Measurements from ENCODE around the gene EFCAB6. TPM values are rescaled to one million over a fixed set of nuclear protein-coding genes. Genes with fewer than 3 reads are reported as not detected.

Gene EFCAB6
- total RNA-seq, 2 donors from 2014 or later, result 3.3 to 10.5 TPM

DNA sequence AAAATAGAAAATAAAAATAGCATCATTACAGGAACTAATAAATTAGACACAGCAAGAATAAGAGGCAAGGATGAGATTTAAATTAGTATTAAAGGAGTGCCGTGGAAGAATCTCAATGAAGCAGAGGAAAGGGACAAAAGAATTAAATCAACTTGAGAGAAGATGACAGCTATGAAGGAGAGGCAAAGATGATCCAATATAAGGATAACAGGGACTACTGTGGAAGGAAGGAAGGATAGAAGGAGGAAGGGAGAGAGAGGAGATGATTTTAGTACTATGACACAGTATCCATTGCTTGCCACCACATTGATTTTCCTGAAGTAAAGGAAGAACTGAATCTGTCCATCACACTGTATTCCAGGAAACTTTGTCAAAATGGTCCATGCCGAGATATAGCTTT is 98.0 kb downstream of the EFCAB6 start:
- WGBS, result 97% methylated on average over 2 of the region's 2 CpGs
- no peaks in the 10 kb centered on the region for H3K36me3 ChIP-seq
- H3K9me3 ChIP-seq, result no peaks in the 10 kb centered on the region
- no peak overlapping the region for H3K27ac ChIP-seq
- H3K4me1 ChIP-seq (replicated peaks), result no peaks in the 10 kb centered on the region
- TF ChIP-seq POLR2A (IDR thresholded peaks at IDR 0.05) (no peak), POLR2AphosphoS5 (IDR thresholded peaks at IDR 0.05) (no peak)
- TF ChIP-seq, protein P1, sequence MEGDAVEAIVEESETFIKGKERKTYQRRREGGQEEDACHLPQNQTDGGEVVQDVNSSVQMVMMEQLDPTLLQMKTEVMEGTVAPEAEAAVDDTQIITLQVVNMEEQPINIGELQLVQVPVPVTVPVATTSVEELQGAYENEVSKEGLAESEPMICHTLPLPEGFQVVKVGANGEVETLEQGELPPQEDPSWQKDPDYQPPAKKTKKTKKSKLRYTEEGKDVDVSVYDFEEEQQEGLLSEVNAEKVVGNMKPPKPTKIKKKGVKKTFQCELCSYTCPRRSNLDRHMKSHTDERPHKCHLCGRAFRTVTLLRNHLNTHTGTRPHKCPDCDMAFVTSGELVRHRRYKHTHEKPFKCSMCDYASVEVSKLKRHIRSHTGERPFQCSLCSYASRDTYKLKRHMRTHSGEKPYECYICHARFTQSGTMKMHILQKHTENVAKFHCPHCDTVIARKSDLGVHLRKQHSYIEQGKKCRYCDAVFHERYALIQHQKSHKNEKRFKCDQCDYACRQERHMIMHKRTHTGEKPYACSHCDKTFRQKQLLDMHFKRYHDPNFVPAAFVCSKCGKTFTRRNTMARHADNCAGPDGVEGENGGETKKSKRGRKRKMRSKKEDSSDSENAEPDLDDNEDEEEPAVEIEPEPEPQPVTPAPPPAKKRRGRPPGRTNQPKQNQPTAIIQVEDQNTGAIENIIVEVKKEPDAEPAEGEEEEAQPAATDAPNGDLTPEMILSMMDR (IDR thresholded peaks at IDR 0.05), result no peak
- no peaks in the 10 kb centered on the region for H3K27me3 ChIP-seq (replicated peaks; ENCODE audit: insufficient read depth)
- no peak for DNase-seq (ENCODE audit: low spot score)
- no peak overlapping the region for H3K4me3 ChIP-seq
- intact Hi-C loops (cut with DNase I), result no loop called here

DNA sequence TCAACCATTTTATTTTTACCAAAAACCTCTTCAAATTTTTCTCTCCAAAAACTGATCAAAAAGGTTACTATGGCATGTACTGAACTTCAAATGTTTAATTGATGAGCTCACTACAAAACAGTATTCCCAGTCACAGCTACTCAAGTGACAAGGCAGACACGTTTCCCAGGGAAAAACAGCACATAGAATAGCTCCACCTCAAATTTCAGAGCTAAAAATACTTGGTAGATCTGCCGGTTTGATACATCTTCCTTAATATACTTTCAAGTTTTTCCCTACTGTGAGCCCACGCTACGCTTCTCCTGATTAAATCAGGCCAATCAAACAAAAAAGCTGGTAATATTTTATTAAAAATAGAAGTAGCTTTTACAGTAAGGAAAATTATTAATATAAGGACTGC is 100.4 kb downstream of the EFCAB6 start:
- 79% methylated on average over 4 of the region's 4 CpGs for whole genome bisulfite sequencing
- Histone ChIP-seq H3K36me3 (no peaks in the 10 kb centered on the region), H3K4me1 (replicated peaks) (no peaks in the 10 kb centered on the region), H3K27ac (no peak overlapping the region), H3K9me3 (no peaks in the 10 kb centered on the region), H3K27me3 (replicated peaks; ENCODE audit: insufficient read depth) (no peaks in the 10 kb centered on the region), H3K4me3 (no peak overlapping the region)
- intact Hi-C loops (cut with DNase I), result no loop called here
- no peak for DNase-seq (ENCODE audit: low spot score)
- TF ChIP-seq POLR2A (IDR thresholded peaks at IDR 0.05) (no peak), POLR2AphosphoS5 (IDR thresholded peaks at IDR 0.05) (no peak)
- TF ChIP-seq, protein P1 (IDR thresholded peaks at IDR 0.05), result no peak

GRCh38 chr22:43707648-43708047 is 104.5 kb downstream of the EFCAB6 start:
- Histone ChIP-seq H3K27ac (no peak overlapping the region), H3K27me3 (replicated peaks; ENCODE audit: insufficient read depth) (no peaks in the 10 kb centered on the region), H3K4me1 (replicated peaks) (no peaks in the 10 kb centered on the region), H3K4me3 (no peak overlapping the region), H3K36me3 (no peaks in the 10 kb centered on the region), H3K9me3 (no peaks in the 10 kb centered on the region)
- DNase-seq (ENCODE audit: low spot score), result no peak
- 85% methylated on average over 3 of the region's 3 CpGs for WGBS
- intact Hi-C loops (cut with DNase I), result no loop called here
- TF ChIP-seq POLR2AphosphoS5 (IDR thresholded peaks at IDR 0.05) (no peak), POLR2A (IDR thresholded peaks at IDR 0.05) (no peak)
- TF ChIP-seq, protein P1 (IDR thresholded peaks at IDR 0.05), result no peak

- TF ChIP-seq POLR2A (IDR thresholded peaks at IDR 0.05) (no peak), POLR2AphosphoS5 (IDR thresholded peaks at IDR 0.05) (no peak)
- TF ChIP-seq, protein P1 (IDR thresholded peaks at IDR 0.05), result no peak
- 53% methylated on average over 4 of the region's 4 CpGs for WGBS
- H3K4me1 ChIP-seq (replicated peaks), result no peaks in the 10 kb centered on the region
- H3K36me3 ChIP-seq, result no peaks in the 10 kb centered on the region
- H3K4me3 ChIP-seq, result no peak overlapping the region
- DNase-seq (ENCODE audit: low spot score), result no peak
- intact Hi-C loops (cut with DNase I), result no loop called here
- no peak overlapping the region for H3K27ac ChIP-seq
- H3K9me3 ChIP-seq, result no peaks in the 10 kb centered on the region
- H3K27me3 ChIP-seq (replicated peaks; ENCODE audit: insufficient read depth), result no peaks in the 10 kb centered on the region
These were observed 105.4 kb downstream of the EFCAB6 start for GRCh38 chr22:43706571-43707328.

DNA sequence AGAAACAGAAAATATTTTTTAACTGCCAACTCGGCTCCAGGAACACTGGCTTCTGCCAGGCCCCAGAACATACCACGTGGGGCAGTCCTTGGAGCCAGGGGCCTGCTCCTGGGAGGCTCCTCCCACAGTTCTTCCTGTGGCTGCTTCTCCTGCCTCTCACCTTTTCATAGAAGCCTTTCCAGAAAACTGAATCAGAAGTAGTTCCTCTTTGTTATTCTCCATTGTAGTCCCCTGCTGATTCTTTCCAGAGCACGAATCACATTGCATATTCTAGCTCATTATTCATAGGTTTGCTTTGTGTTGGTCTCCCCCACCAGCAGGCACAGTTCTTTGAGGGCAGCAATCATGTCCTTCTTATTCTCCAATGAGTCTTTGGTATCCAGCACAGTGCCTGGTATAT is 106.0 kb downstream of the EFCAB6 start:
- Histone ChIP-seq H3K4me3 (no peak overlapping the region), H3K27me3 (replicated peaks; ENCODE audit: insufficient read depth) (no peaks in the 10 kb centered on the region), H3K36me3 (no peaks in the 10 kb centered on the region), H3K9me3 (no peaks in the 10 kb centered on the region), H3K27ac (no peak overlapping the region), H3K4me1 (replicated peaks) (no peaks in the 10 kb centered on the region)
- TF ChIP-seq, protein P1 (IDR thresholded peaks at IDR 0.05), result no peak
- TF ChIP-seq POLR2AphosphoS5 (IDR thresholded peaks at IDR 0.05) (no peak), POLR2A (IDR thresholded peaks at IDR 0.05) (no peak)
- DNase-seq (ENCODE audit: low spot score), result no peak
- intact Hi-C loops (cut with DNase I), result no loop called here
- 64% methylated on average over 3 of the region's 3 CpGs for WGBS
